HG03045 (cell line): ENCODE measurements around the gene IZUMO3.
"Not testable (repeated sequence)": the region's sequence is repeated elsewhere in the genome, so short reads cannot be mapped to it uniquely, and the experiment has no call there.

Experiments used
- ATAC-seq: cut with Tn5 transposase; IDR thresholded peaks from one replicate; pipeline ENCODE4 v1.9.1; 2021; ENCODE audit warnings: mild to moderate bottlenecking, moderate library complexity; ENCODE audit not compliant: unreplicated experiment

The IZUMO3 gene

GRCh38 chr9:24545847-24546522, at the start of gene IZUMO3:
TSS of gene IZUMO3 (minus strand) at chr9:24545897. CDS start at chr9:24545649, 248 bp downstream.
- ATAC-seq: no peak

GRCh38 chr9:24594234-24594850, 48.6 kb upstream of the IZUMO3 start:
- ATAC-seq: no peak

GRCh38 chr9:24590432-24590831, 44.7 kb upstream of the IZUMO3 start:
- ATAC-seq: no peak

GRCh38 chr9:24587883-24588282, 42.2 kb upstream of the IZUMO3 start:
- ATAC-seq: no peak

GRCh38 chr9:24582146-24583126, 36.7 kb upstream of the IZUMO3 start:
- ATAC-seq: no peak

GRCh38 chr9:24580005-24580404, 34.3 kb upstream of the IZUMO3 start:
- ATAC-seq: not testable (repeated sequence)

- no peak for ATAC-seq
These were observed 26.7 kb upstream of the IZUMO3 start for GRCh38 chr9:24572406-24572805.

- ATAC-seq: no peak
These were observed 16.3 kb upstream of the IZUMO3 start for GRCh38 chr9:24561957-24562356.

- no peak for ATAC-seq
These were observed 7.5 kb upstream of the IZUMO3 start for GRCh38 chr9:24553183-24553552.

- no peak for ATAC-seq
These were observed 7.0 kb upstream of the IZUMO3 start for GRCh38 chr9:24552526-24553182.

GRCh38 chr9:24545285-24545684, 412 bp downstream of the IZUMO3 start:
- no peak for ATAC-seq

- ATAC-seq: no peak
These were observed 27.2 kb downstream of the IZUMO3 start for GRCh38 chr9:24518545-24518944.

GRCh38 chr9:24516463-24516862, 29.2 kb downstream of the IZUMO3 start:
- no peak for ATAC-seq

- no peak for ATAC-seq
These were observed 35.8 kb downstream of the IZUMO3 start for GRCh38 chr9:24509850-24510249.

- no peak for ATAC-seq
These were observed 41.2 kb downstream of the IZUMO3 start for GRCh38 chr9:24504521-24504920.

GRCh38 chr9:24502206-24502937, 43.3 kb downstream of the IZUMO3 start:
- no peak for ATAC-seq

GRCh38 chr9:24500761-24501160, 44.9 kb downstream of the IZUMO3 start:
- ATAC-seq: no peak

- ATAC-seq: no peak
These were observed 47.1 kb downstream of the IZUMO3 start for GRCh38 chr9:24498632-24499031.

GRCh38 chr9:24497671-24498070, 48.0 kb downstream of the IZUMO3 start:
- ATAC-seq: no peak
